AG04450 (cell line): Measurements from ENCODE around the gene LDB1. TPM values are rescaled to one million over a fixed set of nuclear protein-coding genes. Genes with fewer than 3 reads are reported as not detected.

ENCODE experiments used
- CTCF ChIA-PET: fragments of 300-600, 350-600 bp; formaldehyde crosslinking; extraction: SDS; loops from one replicate; lab custom pipeline; 2022; ENCODE audit warnings: antibody characterized with exemption, inconsistent platforms; lab: Charles Lee
- POLR2A ChIA-PET: fragments of 350-600 bp; formaldehyde crosslinking; extraction: SDS; loops from one replicate; lab custom pipeline; 2021; ENCODE audit warnings: antibody characterized with exemption, inconsistent platforms; lab: Yijun Ruan, JAX
- DNase-seq: peaks from one replicate; pipeline ENCODE4 v3.0.0-alpha.2; 2011; ENCODE audit warnings: low read depth, low spot score
- H3K27ac ChIP-seq: one replicate; pipeline ENCODE4 v1.5.1; 2012; ENCODE audit warnings: low read depth, low read length, control low read depth
- H3K27me3 ChIP-seq: one replicate; pipeline ENCODE4 v1.6.0; 2012; ENCODE audit warnings: low read length; ENCODE audit not compliant: control insufficient read depth, insufficient read depth
- H3K4me3 ChIP-seq: 2 replicates; pipeline ENCODE4 v1.5.1; 2011; ENCODE audit warnings: mild to moderate bottlenecking, low read depth, low read length, control low read depth
- H3K9me3 ChIP-seq: 2 replicates; pipeline ENCODE4 v1.5.1; 2012; ENCODE audit warnings: low read length; ENCODE audit not compliant: control insufficient read depth, insufficient read depth
- polyA plus RNA-seq: library from polyadenylated mRNA; depleted of rRNA; stranded (reverse); fragments of >200 nt; gene quantifications from 2 replicates; pipeline ENCODE4 v1.2.3, GENCODE V29; 2011
- TF ChIP-seq, protein P1 (sequence below): IDR thresholded peaks from 2 replicates; pipeline ENCODE4 v1.5.1; 2011; ENCODE audit warnings: low read depth, low read length, control low read depth, inconsistent platforms

The LDB1 gene
- polyA plus RNA-seq, 1 experiment: 95.7 TPM

DNA sequence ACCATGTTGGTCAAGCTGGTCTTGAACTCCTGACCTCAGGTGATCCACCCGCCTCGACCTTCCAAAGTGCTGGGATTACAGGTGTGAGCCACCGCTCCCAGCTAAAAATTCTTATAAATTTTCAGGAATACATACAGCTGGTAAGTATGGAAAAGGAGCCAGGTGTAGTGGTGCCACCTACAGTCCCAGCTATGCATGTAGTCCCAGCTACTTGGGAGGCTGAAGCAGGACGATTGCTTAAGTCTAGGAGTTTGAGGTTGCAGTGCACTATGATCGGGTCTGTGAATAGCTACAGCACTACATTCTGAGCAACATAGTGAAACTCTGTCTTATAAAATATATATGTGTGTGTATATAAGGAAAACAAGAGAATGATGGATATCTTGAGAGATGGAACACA is 19.0 kb downstream of the LDB1 start:
- H3K4me3 ChIP-seq: no peak overlapping the region
- CTCF ChIA-PET: interaction anchor here (0.6 to 3.2 kb wide), 3 partner anchors 11 to 28 kb away, joined by 3 to 12 read pairs (median 6); no protein-coding TSS in a partner anchor
- H3K27me3 ChIP-seq: no peaks in the 10 kb centered on the region
- no peaks in the 10 kb centered on the region for H3K9me3 ChIP-seq
- POLR2A ChIA-PET: no interaction called here
- TF ChIP-seq, protein P1, sequence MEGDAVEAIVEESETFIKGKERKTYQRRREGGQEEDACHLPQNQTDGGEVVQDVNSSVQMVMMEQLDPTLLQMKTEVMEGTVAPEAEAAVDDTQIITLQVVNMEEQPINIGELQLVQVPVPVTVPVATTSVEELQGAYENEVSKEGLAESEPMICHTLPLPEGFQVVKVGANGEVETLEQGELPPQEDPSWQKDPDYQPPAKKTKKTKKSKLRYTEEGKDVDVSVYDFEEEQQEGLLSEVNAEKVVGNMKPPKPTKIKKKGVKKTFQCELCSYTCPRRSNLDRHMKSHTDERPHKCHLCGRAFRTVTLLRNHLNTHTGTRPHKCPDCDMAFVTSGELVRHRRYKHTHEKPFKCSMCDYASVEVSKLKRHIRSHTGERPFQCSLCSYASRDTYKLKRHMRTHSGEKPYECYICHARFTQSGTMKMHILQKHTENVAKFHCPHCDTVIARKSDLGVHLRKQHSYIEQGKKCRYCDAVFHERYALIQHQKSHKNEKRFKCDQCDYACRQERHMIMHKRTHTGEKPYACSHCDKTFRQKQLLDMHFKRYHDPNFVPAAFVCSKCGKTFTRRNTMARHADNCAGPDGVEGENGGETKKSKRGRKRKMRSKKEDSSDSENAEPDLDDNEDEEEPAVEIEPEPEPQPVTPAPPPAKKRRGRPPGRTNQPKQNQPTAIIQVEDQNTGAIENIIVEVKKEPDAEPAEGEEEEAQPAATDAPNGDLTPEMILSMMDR: no peak
- no peak for DNase-seq
- no peak overlapping the region for H3K27ac ChIP-seq

DNA sequence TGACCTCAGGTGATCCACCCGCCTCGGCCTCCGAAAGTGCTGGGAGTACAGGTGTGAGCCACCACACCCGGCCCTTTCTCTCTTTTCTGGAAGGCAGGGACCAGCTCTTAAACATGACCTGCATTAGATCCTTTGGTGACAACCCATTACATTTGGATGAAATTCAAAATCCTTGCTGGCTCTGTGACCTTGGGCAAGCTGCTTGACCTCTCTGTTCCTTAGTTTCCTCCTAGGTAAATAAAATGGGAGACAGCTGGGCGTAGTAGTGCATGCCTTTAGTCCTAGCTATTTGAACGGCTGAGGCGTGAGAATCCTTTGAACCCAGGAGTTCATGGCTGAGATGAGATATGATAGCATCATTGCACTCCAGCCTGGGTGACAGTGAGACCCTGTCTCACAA is 23.7 kb downstream of the LDB1 start:
- no peak overlapping the region for H3K27ac ChIP-seq

DNA sequence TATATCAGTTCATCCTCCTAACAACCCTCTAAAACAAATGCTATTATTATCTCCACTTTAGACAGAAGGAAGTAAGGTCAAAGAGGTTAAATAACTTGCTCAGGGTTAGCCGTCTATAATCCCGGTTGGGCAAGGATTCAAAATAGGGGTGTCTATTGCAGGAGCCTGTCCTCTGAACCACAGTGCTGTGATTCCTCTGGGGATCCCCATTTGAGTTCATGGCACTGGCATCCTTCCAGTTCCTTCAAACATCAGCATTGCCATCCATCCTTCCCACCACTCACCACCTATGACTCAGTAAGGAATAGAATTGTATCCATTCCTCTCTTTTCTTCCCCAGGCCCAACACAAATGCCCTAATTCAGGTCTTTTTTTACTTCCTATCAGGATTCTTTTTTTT is 29.4 kb downstream of the LDB1 start:
- H3K4me3 ChIP-seq: no peak overlapping the region
- no peak overlapping the region for H3K27ac ChIP-seq
- no peak for DNase-seq
- POLR2A ChIA-PET: no interaction called here
- TF ChIP-seq, protein P1: no peak
- H3K27me3 ChIP-seq: no peaks in the 10 kb centered on the region
- H3K9me3 ChIP-seq: no peaks in the 10 kb centered on the region
- CTCF ChIA-PET: no interaction called here

More for the DNA sequence above, 23.7 kb downstream of the LDB1 start:
- ChIA-PET CTCF (interaction anchor here (1.0 to 2.5 kb wide), 2 partner anchors 24 to 256 kb away, joined by 3 to 9 read pairs; no protein-coding TSS in a partner anchor), POLR2A (no interaction called here)
- DNase-seq: no peak
- Histone ChIP-seq H3K9me3 (no peaks in the 10 kb centered on the region), H3K4me3 (no peak overlapping the region), H3K27me3 (no peaks in the 10 kb centered on the region)
- TF ChIP-seq, protein P1: no peak

DNA sequence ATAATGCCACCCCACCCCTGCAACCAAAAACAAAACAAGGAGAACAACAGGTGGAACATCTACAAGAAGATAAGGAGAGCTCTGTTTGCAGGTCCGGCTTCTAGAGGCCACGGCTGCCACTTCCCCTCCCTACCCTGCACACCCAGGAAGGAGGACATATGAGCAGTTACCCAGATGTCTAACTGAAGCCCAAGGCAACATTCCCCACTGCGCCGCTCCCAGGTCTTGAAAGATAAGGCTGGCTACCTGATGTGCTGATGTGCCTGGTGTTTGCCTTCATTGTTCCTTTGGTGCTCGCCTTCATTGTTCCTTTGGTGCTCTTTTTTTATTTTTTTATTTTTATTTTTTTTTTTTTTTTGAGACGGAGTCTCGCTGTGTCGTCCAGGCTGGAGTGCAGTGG is 34.0 kb downstream of the LDB1 start:
- TF ChIP-seq, protein P1: no peak
- no peaks in the 10 kb centered on the region for H3K27me3 ChIP-seq
- ChIA-PET POLR2A (interaction anchor here (0.6 kb wide), 1 partner anchor 230 kb away, joined by 3 read pairs; no protein-coding TSS in a partner anchor), CTCF (interaction anchor here (1.9 kb wide), 1 partner anchor 13 kb away, joined by 9 read pairs; no protein-coding TSS in a partner anchor)
- no peak overlapping the region for H3K27ac ChIP-seq
- no peak for DNase-seq
- H3K4me3 ChIP-seq: no peak overlapping the region
- no peaks in the 10 kb centered on the region for H3K9me3 ChIP-seq

DNA sequence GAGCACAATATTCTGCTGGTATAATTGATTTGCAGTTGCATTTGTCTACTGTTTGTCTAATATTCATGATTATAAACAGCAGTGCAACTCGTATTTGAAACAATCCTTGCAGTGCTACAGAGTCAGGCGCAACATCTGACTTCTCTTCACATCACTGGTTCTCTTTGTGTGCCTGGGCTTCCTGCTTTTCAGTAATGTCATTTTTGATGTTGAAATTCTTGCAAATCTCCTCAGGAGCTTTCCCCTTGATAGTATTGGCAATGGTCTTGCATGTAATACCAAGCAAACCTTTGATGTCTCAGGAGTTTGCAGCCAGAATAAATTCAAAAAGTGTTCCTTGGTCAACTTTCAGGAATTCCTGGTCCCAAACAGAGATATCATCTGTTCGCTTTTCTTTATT is 34.8 kb downstream of the LDB1 start:
- no peak overlapping the region for H3K27ac ChIP-seq
- ChIA-PET POLR2A (no interaction called here), CTCF (no interaction called here)
- no peaks in the 10 kb centered on the region for H3K9me3 ChIP-seq
- no peak for DNase-seq
- H3K4me3 ChIP-seq: no peak overlapping the region
- no peaks in the 10 kb centered on the region for H3K27me3 ChIP-seq
- TF ChIP-seq, protein P1: no peak
